Activated CD8-positive, alpha-beta memory T cell treated with anti-CD3 and anti-CD28 coated beads for 24 hours (primary cell): Measurements from ENCODE around the gene NGDN.

Experiments
- DNase-seq: peaks from one replicate; pipeline ENCODE4 v3.0.0-alpha.2; 2020

The NGDN gene

GRCh38 chr14:23478109-23478759 is 8.7 kb downstream of the NGDN start:
- DNase-seq = peak; percentile 71

GRCh38 chr14:23481362-23481970 is 12.0 kb downstream of the NGDN start:
- DNase-seq = no peak

- no peak for DNase-seq
These were observed 12.7 kb downstream of the NGDN start for GRCh38 chr14:23481979-23482822.

- no peak for DNase-seq
These were observed 13.3 kb downstream of the NGDN start for GRCh38 chr14:23482823-23483148.

- no peak for DNase-seq
These were observed 13.8 kb downstream of the NGDN start for GRCh38 chr14:23483236-23483854.

GRCh38 chr14:23485326-23485725 is 15.8 kb downstream of the NGDN start:
- no peak for DNase-seq

GRCh38 chr14:23486036-23486435 is 16.5 kb downstream of the NGDN start:
- DNase-seq = no peak

GRCh38 chr14:23487216-23487615 is 17.7 kb downstream of the NGDN start:
- DNase-seq = no peak

GRCh38 chr14:23492618-23493272 is 23.2 kb downstream of the NGDN start:
- no peak for DNase-seq

- no peak for DNase-seq
These were observed 24.7 kb downstream of the NGDN start for GRCh38 chr14:23494223-23494622.

GRCh38 chr14:23512156-23512555 is 42.7 kb downstream of the NGDN start:
- DNase-seq = peak; percentile 61

GRCh38 chr14:23513005-23513817 is 43.7 kb downstream of the NGDN start:
- peak; percentile 37 for DNase-seq

GRCh38 chr14:23513818-23514643 is 44.5 kb downstream of the NGDN start:
- DNase-seq = peak; percentile 38

- DNase-seq = no peak
These were observed 45.1 kb downstream of the NGDN start for GRCh38 chr14:23514644-23514957.

- no peak for DNase-seq
These were observed 48.3 kb downstream of the NGDN start for GRCh38 chr14:23517650-23518326.

GRCh38 chr14:23518709-23519108 is 49.2 kb downstream of the NGDN start:
- no peak for DNase-seq

- no peak for DNase-seq
These were observed 51.5 kb downstream of the NGDN start for GRCh38 chr14:23520899-23521533.

- no peak for DNase-seq
These were observed 52.5 kb downstream of the NGDN start for GRCh38 chr14:23521785-23522640.

GRCh38 chr14:23522643-23523198 is 53.2 kb downstream of the NGDN start:
- DNase-seq = no peak
